HG02840 (cell line): ENCODE results near the gene DISP3.

Experiments used
- ATAC-seq: cut with Tn5 transposase; IDR thresholded peaks from one replicate; pipeline ENCODE4 v1.9.1; 2021; ENCODE audit warnings: mild to moderate bottlenecking, moderate library complexity, moderate number of reproducible peaks; ENCODE audit not compliant: unreplicated experiment, low FRiP score

Gene DISP3

DNA sequence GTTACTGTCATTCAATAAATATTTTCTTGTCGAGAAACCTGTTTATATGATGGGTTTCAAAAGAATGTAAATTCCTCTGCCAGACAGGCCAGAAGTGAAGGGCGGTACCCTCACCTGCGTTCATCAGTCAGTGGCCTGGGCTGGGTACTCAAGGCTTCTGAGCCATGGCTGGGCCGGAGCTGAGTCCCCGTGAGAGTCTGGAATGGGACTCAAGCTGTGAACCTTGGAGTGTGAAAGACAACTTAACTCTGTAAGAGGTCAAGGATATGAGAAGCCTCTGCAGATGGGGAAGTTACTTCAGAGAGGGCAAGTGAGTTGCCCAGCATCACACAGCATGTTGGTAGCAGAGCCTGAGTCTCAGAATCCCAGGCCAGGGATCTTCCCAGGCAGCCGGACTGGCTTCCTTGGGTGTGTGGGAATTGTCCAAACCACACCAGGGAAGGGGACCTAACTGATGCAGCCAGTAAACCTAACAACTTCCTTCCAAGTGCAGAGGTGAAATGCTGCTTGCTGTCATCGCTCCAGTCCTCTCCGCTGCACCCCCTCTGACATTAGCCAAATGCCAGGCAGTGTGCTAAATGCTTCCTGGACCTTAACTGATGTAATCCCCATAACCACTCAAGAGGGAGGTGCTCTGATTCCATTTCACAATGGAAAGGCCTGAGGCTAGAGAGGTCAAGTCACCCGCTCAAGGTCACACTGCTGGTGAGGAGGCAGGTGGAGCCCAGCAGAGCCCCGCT lies 4.8 kb downstream of the DISP3 start:
- no peak for ATAC-seq

DNA sequence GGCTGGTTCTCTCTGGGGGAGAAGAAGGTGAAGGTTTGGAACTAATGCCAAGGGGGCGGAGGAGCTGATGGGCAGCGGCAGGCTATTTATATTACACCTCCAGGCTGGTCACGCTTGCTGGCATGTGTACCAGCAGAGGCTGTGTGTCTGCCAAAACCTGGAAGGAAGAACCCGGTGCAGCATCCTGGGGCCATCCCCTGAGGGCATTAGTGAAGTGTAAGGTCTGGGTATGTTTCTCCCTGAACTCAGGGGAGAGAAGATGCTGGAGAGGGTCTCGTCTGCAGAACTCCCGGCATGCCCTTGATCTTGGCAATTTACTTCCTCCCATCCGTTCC lies 5.3 kb downstream of the DISP3 start:
- ATAC-seq, result no peak

DNA sequence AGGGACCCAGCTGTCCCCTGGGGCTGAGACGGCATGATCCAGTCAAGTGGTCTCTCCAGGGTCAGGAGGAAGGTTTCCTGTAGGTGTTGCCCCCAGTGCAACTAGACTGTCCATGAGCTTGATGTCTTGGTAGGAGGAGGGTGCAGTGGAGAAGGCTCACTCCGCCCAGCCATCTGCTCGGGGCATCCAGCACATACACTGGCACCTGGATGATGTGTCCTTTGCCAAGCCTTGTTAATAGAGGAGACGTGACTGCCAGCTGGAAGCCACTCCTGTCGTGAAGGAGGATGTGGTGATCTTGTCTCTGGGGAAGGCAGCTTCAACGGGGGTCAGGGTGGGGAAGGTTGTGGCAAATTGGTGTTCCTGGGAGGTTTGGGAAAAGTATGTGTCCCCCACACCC lies 6.2 kb downstream of the DISP3 start:
- ATAC-seq, result no peak

DNA sequence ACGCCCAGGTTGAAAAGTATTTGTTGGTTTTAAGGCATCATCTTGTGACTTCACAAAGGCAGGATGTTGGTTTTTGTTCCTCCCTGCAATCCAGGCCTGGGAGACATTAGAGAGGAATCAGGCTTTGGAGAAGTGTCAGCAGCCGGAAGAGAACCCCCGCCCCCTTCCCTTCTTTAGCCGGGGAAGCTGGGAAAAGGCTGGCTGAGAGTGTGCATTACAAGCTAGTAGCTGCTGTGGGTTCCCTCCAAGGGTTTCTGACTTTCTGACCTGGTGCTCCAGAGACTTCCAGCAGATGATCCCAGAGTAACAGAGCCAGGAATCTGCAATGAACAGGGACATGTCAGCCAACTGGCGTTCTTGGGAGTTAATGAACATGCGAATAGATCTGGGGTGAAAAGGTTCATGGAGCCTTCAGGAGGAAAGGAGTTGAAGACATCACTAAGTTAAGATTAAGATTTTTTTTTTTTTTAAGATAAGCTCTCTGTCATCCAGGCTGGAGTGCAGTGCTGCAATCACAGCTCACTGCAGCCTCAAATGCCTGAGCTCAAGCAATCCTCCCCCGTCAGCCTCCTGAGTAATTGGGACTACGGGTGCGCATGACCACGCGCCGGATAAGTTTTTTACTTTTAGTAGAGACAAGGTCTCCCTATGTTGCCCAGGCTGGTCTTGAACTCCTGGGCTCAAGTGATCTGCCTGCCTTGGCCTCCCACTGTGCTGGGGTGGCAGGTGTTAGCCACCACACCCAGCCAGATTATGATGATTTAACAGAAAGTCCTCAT lies 7.5 kb downstream of the DISP3 start:
- no peak for ATAC-seq

DNA sequence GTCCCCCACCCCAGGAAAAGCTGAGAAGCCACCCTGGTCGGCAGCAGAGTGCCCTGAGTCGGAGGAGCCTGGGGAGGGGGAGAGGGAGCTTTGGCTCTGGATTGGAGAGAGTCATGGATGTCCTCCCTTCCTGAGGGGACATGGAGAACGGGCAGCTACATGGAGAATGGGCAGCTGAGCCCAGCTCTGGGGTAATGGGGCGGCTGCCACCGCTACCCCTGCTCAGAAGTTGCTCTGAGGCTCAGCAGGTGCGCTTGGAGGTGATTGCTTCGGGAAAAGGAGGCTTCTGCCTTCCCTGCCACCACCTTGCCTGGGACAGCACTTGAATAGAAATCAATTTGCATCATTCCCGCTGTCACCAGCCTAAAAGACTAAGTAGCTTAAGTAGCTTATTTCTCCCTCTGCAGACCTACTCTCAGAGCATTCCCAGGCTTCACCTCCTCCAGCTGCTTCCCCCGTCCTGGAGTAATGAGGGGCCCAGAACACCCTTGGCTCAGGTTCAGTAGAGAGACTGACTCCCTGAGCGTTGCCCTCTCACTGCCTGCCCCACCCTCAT lies 8.3 kb downstream of the DISP3 start:
- ATAC-seq, result no peak

DNA sequence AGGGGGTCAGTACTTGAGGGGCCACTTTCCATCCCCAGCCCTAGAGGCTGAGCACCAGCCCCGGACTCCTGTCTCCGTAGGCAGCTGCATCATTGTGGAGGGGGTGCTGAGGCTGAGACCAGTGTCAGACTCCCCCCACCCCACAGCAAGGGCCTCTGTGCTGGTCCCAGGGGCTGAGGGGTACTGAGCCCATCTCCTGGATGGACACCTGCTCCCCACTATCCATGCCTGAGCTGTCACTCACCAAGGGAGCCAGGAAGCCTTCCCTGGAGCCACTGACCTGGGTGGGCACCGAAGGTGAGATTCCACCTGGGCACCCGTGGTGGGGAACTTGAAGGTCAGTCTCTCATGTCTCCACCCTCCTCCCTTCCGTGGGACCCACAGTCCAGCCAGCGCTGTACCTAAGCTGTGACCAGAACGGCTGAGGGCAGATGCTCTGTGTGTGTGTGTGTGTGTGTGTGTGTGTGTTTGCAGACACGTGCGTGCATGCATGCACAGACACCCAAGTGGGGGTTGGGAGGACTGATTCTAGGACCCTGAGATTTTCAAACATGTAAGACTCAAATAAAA lies 9.3 kb downstream of the DISP3 start:
- ATAC-seq, result no peak

DNA sequence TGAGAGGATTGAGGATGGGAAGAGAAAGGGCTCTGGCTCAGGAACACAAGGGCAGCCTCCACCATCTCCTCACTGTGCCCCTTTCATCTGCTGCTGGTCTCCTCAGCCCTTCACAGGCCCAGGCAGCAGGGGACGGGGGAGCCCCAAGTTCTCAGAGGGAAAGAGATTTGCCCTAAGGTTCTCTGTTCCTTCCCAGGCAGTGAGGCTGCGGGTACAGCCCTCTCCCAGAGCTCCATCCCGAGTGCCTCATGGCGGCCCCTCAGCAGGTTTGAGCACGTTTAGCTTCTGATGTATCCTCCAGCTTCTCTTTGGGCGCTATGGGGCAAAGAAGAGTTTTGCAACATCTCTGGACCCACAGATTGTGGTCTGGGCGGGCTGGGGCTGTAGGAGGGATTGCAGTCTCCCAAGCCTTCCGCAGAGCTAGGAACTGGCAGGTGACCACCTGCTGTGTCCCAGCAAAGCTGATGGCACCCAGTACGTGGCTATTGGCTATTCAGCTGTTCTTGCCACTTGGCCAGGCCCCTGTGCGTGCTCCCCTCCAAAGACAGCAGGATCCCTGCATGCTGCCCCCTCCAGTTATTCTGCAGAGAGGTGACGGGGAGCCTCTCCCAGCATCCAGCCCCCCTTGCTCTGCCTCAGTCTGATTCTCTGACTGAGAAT lies 10.1 kb downstream of the DISP3 start:
- ATAC-seq, result no peak

DNA sequence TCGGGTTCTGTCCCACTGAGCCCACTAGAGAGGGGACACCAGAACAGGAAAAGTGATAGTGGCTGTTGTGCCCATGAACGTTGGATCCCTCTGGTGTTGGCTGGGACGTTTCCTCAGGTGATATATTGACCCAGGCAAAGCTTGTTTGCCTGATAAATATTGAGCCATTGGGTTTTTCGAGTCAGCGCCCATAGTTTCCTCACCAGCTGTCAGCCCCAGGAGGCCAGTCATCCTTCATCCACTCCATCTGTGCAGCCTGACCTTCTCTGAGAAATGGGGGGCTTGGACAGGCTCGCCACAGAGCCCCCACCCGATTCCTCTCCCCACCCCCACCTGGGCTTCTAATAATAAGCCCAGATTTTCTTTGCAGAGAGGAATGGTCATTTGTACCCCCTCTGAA lies 13.3 kb downstream of the DISP3 start:
- no peak for ATAC-seq

DNA sequence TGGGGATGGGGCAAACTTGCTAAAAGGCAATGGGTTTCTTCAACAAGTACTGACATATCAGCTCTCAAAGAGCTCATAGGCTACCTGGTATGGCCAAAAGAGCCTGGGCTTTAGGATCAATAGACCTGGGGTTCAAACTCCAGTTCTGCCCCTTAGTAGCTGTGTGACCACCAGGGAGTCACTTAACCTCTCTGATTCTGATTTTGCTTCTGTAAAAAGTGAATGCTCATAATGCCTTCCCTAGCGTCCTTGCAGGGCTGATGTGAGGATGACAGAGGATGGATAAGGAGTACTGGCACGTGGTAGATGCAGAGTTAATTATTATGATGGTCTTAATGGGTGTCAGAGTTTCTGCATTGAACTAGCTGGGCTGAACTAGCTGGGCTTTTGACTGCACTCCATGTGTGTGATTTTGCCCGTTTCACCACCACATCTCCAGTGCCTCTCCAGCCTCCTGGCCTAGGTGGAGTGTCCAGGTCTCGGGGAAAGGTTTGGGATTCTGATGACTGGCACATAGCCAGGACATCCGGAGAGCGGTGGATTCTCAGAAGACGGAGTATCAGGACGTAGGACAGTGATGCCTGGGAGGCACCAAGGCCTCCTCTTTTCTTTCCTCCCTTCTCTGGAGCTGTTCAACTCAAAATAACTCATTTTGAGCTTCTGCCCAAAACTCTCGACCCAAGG lies 15.2 kb downstream of the DISP3 start:
- ATAC-seq, result no peak

DNA sequence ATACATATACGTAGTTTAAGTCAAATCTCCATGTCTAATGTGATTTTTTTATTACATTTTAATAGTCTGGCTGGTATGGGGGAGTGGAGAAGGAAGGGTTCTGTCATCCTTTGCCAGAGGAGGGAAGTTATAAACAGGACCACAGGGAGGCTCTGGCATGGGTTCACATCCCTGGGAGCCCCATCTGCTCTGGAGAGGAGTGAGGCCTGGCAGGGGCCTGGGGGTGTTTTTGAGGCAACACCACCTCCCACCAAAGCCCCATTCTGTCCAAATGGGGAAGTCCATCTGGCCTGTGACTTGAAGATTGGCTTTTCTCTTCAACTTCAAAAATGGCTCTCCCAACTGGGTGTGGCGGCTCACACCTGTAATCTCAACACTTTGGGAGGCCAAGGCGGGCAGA lies 15.8 kb downstream of the DISP3 start:
- no peak for ATAC-seq

DNA sequence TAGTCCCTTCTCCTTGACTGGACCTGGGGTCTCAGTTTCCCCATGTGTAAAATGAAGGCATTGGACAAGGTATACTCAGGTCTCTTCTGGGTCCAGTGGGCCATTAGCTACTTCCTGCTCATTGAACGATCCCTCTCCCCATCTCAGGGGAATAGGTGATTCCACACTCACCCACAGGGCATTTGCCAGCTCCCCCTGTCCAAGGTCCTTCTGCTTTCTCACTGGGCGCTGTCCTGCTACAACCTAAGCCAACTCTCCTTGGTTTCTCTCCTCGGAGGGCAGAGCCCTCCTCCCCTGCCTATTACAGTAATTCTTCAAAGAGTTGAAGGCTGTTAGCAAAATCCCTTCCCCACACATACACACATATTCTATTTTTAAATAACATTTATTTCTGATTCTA lies 16.6 kb downstream of the DISP3 start:
- no peak for ATAC-seq

DNA sequence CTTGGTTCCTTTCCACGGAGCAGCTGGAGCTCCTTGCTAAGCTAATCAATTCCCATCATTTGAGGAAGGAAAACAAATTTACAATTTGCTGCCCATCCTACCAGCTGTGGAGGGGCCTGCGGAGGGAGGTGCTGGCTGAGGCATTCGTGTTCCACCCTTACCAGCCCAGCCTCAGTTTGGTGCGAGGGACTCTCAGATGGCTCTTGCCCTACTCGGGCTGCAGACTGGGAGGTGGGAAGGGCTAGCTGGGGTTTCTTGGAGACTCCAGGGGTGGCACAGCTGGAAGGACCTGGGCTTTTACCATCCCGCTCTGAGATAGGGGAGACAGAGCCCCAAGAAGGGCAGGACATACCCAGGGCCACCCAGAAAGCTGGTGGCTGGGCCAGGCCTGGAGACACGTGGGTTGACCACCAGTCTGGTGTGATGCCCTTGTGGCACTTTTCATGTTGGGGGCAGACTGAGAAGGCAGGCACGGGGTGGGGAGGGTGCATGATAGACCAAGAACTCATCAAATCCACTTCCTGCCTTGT lies 17.7 kb downstream of the DISP3 start:
- no peak for ATAC-seq

DNA sequence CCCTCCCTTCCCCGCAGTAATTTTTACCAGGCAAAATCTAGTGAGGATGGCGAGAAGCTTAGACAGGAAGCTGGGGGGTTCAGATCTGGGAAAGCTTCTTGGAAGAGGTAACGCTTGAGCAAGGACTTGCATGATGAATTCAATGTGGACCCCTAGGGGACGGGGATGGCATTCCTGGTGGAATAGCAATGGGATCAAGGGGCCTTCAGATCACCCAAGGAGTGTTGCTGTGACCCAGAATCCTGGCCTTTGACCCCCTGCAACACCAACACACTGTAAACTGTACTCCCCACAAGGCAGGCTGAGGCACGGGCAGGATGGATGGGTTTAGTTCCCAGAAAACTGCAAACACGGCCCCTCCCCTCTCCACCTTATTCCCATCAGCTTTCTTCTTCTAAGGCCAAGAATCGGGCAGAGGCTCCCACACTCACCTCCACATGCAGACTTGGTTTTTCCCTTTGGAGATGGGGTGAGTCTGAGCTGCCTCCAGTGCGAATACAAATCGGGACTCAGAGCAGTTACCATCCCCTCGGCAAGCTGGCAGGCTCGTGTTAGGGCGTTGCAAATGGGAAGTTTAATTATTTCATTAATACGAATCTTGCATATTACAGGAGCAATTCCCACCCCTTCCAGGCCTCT lies 20.1 kb downstream of the DISP3 start:
- ATAC-seq, result no peak

DNA sequence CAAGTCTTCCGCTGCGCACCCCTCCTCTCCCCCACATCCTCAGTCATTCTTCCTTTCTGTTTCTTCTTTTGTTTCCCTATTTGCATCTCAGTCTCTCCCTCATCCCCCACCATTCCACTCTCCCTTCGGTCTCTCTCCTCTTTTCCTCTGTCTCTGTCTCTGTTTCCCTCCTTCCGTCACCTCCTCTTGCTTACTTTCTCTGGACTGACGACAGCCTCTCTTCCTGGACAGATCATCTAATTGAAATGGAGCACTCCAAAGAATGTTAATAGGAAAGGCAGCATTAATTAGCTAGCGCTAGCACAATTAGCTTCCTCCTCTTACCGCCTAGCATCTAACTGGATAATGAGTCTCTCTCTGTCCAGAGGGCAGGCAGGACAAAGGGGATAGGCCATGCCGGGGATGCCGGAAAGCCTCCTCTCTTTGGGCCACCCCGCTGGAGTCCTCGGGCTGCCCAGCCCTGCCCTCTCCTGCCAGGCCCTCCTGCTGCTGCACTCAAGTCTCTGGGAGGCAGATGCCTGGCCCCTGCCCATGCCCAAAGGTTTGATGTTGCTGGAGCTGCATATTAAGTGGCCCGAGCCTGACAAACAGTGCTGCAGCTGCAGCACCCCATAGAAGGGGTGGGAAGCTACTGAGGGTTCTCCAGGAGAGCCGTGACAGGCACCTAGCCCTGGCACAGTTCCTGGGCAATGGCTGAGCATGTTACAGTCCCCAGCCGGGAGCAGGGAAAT lies 20.8 kb downstream of the DISP3 start:
- ATAC-seq, result no peak

DNA sequence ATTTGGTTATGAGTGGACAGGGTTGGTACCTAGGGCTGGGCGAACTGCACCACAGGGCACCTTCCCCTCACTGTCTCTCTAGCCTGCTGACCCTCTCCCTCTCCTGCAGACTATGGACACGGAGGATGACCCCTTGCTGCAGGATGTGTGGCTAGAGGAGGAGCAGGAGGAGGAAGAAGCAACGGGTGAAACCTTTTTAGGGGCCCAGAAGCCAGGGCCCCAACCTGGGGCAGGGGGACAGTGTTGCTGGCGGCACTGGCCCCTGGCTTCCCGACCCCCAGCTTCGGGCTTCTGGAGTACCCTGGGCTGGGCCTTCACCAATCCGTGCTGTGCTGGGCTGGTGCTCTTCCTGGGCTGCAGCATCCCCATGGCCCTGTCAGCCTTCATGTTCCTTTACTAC lies 21.9 kb downstream of the DISP3 start:
- no peak for ATAC-seq

DNA sequence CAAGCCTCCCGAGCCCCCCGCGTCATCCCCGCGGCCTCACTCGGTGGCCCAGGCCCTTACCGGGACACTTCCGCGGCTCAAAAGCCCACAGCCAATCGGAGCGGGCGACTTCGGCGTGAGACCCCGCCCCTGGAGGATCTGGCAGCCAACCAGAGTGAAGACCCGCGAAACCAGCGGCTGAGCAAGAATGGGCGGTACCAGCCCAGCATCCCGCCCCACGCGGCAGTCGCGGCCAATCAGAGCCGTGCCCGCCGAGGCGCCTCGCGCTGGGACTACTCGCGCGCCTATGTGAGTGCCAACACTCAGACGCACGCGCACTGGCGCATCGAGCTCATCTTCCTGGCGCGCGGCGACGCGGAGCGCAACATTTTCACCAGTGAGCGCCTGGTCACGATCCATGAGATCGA lies 22.5 kb downstream of the DISP3 start:
- no peak for ATAC-seq

DNA sequence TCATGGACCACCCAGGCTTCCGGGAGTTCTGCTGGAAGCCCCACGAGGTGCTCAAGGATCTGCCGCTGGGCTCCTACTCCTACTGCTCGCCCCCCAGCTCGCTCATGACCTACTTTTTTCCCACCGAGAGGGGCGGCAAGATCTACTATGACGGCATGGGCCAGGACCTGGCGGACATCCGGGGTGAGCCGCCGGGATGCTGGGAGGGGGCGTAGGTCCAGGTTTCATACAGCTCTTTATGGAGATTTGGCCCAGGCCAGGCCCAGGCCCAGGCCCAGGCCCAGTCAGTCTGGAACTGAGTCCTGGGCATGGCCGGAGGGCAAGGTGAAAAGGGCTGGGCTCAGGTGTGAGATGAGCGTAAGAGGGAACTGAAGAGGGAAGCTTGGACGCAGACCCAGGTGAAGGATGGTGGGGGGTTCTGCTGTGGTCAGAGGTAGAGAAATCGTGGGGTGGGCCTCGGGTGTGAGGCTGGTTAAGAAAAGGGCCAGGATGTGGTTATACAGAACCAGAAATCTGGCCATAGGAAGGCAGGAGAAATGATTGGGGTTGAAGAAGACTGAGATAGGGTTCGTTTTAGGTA lies 23.0 kb downstream of the DISP3 start:
- ATAC-seq, result no peak

DNA sequence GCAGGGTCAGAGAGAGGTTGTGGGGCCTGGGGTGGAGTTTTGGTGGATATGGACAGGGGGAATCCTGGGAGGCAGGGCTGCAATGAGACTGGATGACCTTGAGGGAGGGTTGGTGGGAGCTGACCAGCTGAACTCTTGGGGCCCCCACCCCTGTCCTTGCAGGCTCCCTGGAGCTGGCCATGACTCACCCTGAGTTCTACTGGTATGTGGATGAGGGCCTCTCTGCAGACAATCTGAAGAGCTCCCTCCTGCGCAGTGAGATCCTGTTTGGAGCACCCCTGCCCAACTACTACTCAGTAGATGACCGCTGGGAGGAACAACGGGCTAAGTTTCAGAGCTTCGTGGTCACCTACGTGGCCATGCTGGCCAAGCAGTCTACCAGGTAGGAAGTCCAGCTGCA lies 23.6 kb downstream of the DISP3 start:
- ATAC-seq, result no peak

DNA sequence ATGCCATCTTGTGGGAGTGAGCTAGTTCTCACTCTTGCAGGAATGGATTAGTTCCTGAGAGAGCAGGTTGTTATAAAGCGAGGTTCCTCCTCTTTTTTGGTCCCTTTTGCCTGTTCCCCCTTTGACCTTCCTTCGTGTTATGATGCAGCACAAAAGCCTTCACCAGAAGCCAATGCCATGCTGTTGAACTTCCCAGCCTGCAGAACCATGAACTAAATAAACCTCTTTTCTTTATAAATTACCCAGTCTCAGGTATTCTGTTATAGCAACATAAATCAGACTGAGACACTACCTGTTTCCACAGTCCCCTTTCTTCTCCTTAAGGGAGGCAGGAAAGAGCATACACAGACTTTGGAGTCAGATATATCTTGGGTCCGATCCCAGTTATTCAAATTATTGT lies 25.6 kb downstream of the DISP3 start:
- no peak for ATAC-seq
